SK-N-SH (cell line): ENCODE data around the gene ATG7. TPM values are rescaled to one million over a fixed set of nuclear protein-coding genes. Genes with fewer than 3 reads are reported as not detected.

Experiments used
- CTCF ChIA-PET: fragments of 300-600, 350-600 bp; formaldehyde crosslinking; extraction: SDS; loops from one replicate; lab custom pipeline; 2021; lab: Yijun Ruan, JAX
- POLR2A ChIA-PET: fragments of 350-600 bp; sonication (Branson Sonifier 250); formaldehyde crosslinking; extraction: SDS; loops from one replicate; lab custom pipeline; 2020; ENCODE audit warnings: antibody characterized with exemption, inconsistent platforms; lab: Yijun Ruan, JAX
- DNase-seq: peaks from one replicate; pipeline ENCODE4 v3.0.0; 2012
- H2AFZ ChIP-seq: fragments of 200-600 bp; sonication (generic); 2 replicates; pipeline ENCODE4 v1.8.1; 2016; ENCODE audit warnings: antibody characterized with exemption, mild to moderate bottlenecking, low read depth
- H3F3A ChIP-seq: fragments of 200-600 bp; sonication (generic); replicated peaks from 2 replicates; pipeline ENCODE3; 2016; ENCODE audit warnings: antibody characterized with exemption, mild to moderate bottlenecking; ENCODE audit not compliant: insufficient read depth
- H3K27ac ChIP-seq, 2 experiments: fragments of 200-500 bp in 1 of 2; fragments of 200-600 bp in 1 of 2; sonication (Bioruptor generic) in 1 of 2; sonication (generic), shearing (Covaris generic) in 1 of 2; 2 replicates each; pipeline versions ENCODE4 v1.5.1 to v1.6.1; 2014 to 2016; ENCODE audit warnings: low read depth in 2 of 2, inconsistent platforms in 1 of 2, low read length in 1 of 2, mild to moderate bottlenecking in 1 of 2, mixed read lengths in 1 of 2
- H3K27me3 ChIP-seq: fragments of 200-600 bp; sonication (generic), shearing (Covaris generic); 2 replicates; pipeline ENCODE4 v1.6.1; 2016; ENCODE audit warnings: mixed run types; ENCODE audit not compliant: insufficient read depth
- H3K36me3 ChIP-seq, 2 experiments: fragments of 200-500 bp in 1 of 2; fragments of 200-600 bp in 1 of 2; sonication (Bioruptor generic) in 1 of 2; sonication (generic) in 1 of 2; replicated peaks in 1 of 2; 2 replicates each; pipeline versions ENCODE3 to v1.5.1; 2014 to 2016; ENCODE audit warnings: low read length in 1 of 2, mild to moderate bottlenecking in 1 of 2; ENCODE audit not compliant: insufficient read depth in 2 of 2, control insufficient read depth in 1 of 2
- H3K4me1 ChIP-seq, 2 experiments: fragments of 200-500 bp in 1 of 2; fragments of 200-600 bp in 1 of 2; sonication (Bioruptor generic) in 1 of 2; sonication (generic), shearing (Covaris generic) in 1 of 2; 2 replicates each; pipeline versions ENCODE4 v1.5.1 to v1.6.1; 2014 to 2016; ENCODE audit warnings: low read depth in 1 of 2, low read length in 1 of 2, mixed run types in 1 of 2; ENCODE audit not compliant: insufficient read depth in 2 of 2, control insufficient read depth in 1 of 2
- H3K4me2 ChIP-seq: fragments of 200-600 bp; sonication (generic), shearing (Covaris generic); 2 replicates; pipeline ENCODE4 v1.6.1; 2017; ENCODE audit warnings: mixed run types
- H3K4me3 ChIP-seq, 2 experiments: fragments of 200-500 bp in 1 of 2; fragments of 200-600 bp in 1 of 2; sonication (Bioruptor generic) in 1 of 2; sonication (generic), shearing (Covaris generic) in 1 of 2; 2 replicates each; pipeline versions ENCODE4 v1.5.1 to v1.8.1; 2014 to 2016; ENCODE audit warnings: low read depth in 2 of 2, inconsistent platforms in 1 of 2, low read length in 1 of 2, mild to moderate bottlenecking in 1 of 2, mixed read lengths in 1 of 2, moderate library complexity in 1 of 2
- H3K79me2 ChIP-seq: fragments of 200-600 bp; sonication (generic); 2 replicates; pipeline ENCODE4 v1.8.1; 2017; ENCODE audit warnings: mild to moderate bottlenecking; ENCODE audit not compliant: insufficient read depth
- H3K9ac ChIP-seq: fragments of 200-600 bp; sonication (generic); 2 replicates; pipeline ENCODE4 v1.6.1; 2017; ENCODE audit warnings: mixed run types
- H3K9me2 ChIP-seq: fragments of 200-600 bp; sonication (generic); 2 replicates; pipeline ENCODE4 v1.6.1; 2017; ENCODE audit warnings: mixed run types
- H3K9me3 ChIP-seq: fragments of 200-600 bp; sonication (generic); 2 replicates; pipeline ENCODE4 v1.6.1; 2017; ENCODE audit warnings: mixed run types, mild to moderate bottlenecking, moderate library complexity
- H4K20me1 ChIP-seq: fragments of 200-600 bp; sonication (generic); 2 replicates; pipeline ENCODE4 v1.6.1; 2017; ENCODE audit warnings: mild to moderate bottlenecking, mixed run types; ENCODE audit not compliant: insufficient read depth
- CHD2 ChIP-seq: fragments of 150-350 bp; IDR thresholded peaks from 2 replicates; pipeline ENCODE4 v1.6.1; 2018; ENCODE audit warnings: low read length; ENCODE audit not compliant: partially characterized antibody
- ELF1 ChIP-seq: IDR thresholded peaks from 2 replicates; pipeline ENCODE4 v1.4.0; 2012
- EP300 ChIP-seq, 2 experiments: IDR thresholded peaks; 2 replicates each; pipeline versions ENCODE4 v1.4.0 to v1.6.1; 2012; ENCODE audit warnings: borderline replicate concordance in 1 of 2, low read depth in 1 of 2, low read length in 1 of 2
- EZH2phosphoT487 ChIP-seq: fragments of 200-600 bp; sonication (generic); IDR thresholded peaks from 2 replicates; pipeline ENCODE4 v1.6.1; 2017; ENCODE audit warnings: low read depth, mixed run types, mild to moderate bottlenecking, antibody characterized with exemption, moderate library complexity, borderline replicate concordance
- GABPA ChIP-seq: IDR thresholded peaks from 2 replicates; pipeline ENCODE4 v1.4.0; 2012; ENCODE audit warnings: low read depth, mild to moderate bottlenecking
- JUND ChIP-seq: IDR thresholded peaks from 2 replicates; pipeline ENCODE4 v1.4.0; 2012
- MEF2A ChIP-seq: IDR thresholded peaks from 2 replicates; pipeline ENCODE4 v1.4.0; 2012; ENCODE audit warnings: low read depth, borderline replicate concordance
- MXI1 ChIP-seq: IDR thresholded peaks from 2 replicates; pipeline ENCODE4 v1.6.1; 2012; ENCODE audit warnings: mild to moderate bottlenecking, low read depth, low read length, improper control_type of control experiment
- NRF1 ChIP-seq: IDR thresholded peaks from 2 replicates; pipeline ENCODE4 v1.6.1; 2012; ENCODE audit warnings: low read depth, mild to moderate bottlenecking, low read length
- POLR2AphosphoS5 ChIP-seq: IDR thresholded peaks from 2 replicates; pipeline ENCODE4 v1.6.1; 2012; ENCODE audit warnings: low read depth, low read length
- RAD21 ChIP-seq: IDR thresholded peaks from 2 replicates; pipeline ENCODE4 v1.6.1; 2012; ENCODE audit warnings: mild to moderate bottlenecking, low read length
- RXRA ChIP-seq: IDR thresholded peaks from 2 replicates; pipeline ENCODE4 v1.4.0; 2012; ENCODE audit warnings: low read depth, mild to moderate bottlenecking, borderline replicate concordance
- SMC3 ChIP-seq: IDR thresholded peaks from 2 replicates; pipeline ENCODE4 v1.6.1; 2012; ENCODE audit warnings: low read depth, low read length, improper control_type of control experiment
- TAF1 ChIP-seq: IDR thresholded peaks from 2 replicates; pipeline ENCODE4 v1.6.1; 2012; ENCODE audit warnings: low read depth, mild to moderate bottlenecking, low read length, moderate library complexity, borderline replicate concordance
- YY1 ChIP-seq: IDR thresholded peaks from 2 replicates; pipeline ENCODE4 v1.4.0; 2012; ENCODE audit warnings: low read depth, mild to moderate bottlenecking
- WGBS: methylation state at CpG from one replicate; pipeline ENCODE4 v1.1.6; 2017; ENCODE audit warnings: low lambda C conversion rate; 5-methylcytosine and 5-hydroxymethylcytosine counted together
- polyA plus RNA-seq, 3 experiments: library from polyadenylated mRNA; depleted of rRNA; stranded (reverse); fragments of >200 nt; gene quantifications; 2 replicates each; pipeline ENCODE4 v1.2.3, GENCODE V29; 2012
- TF ChIP-seq, protein P1 (sequence below): IDR thresholded peaks from 2 replicates; pipeline ENCODE4 v1.4.0; 2012; ENCODE audit warnings: low read depth
- TF ChIP-seq, protein P2 (sequence below): fragments of 200-600 bp; sonication (generic); IDR thresholded peaks from 2 replicates; pipeline ENCODE4 v1.6.1; 2017; ENCODE audit warnings: antibody characterized with exemption, mild to moderate bottlenecking, moderate library complexity
- TF ChIP-seq, protein P3 (sequence below): IDR thresholded peaks from 2 replicates; pipeline ENCODE4 v1.4.0; 2012; ENCODE audit warnings: low read depth, borderline replicate concordance
- TF ChIP-seq, protein P4 (sequence below): IDR thresholded peaks from 2 replicates; pipeline ENCODE4; 2012

Gene ATG7, protein sequence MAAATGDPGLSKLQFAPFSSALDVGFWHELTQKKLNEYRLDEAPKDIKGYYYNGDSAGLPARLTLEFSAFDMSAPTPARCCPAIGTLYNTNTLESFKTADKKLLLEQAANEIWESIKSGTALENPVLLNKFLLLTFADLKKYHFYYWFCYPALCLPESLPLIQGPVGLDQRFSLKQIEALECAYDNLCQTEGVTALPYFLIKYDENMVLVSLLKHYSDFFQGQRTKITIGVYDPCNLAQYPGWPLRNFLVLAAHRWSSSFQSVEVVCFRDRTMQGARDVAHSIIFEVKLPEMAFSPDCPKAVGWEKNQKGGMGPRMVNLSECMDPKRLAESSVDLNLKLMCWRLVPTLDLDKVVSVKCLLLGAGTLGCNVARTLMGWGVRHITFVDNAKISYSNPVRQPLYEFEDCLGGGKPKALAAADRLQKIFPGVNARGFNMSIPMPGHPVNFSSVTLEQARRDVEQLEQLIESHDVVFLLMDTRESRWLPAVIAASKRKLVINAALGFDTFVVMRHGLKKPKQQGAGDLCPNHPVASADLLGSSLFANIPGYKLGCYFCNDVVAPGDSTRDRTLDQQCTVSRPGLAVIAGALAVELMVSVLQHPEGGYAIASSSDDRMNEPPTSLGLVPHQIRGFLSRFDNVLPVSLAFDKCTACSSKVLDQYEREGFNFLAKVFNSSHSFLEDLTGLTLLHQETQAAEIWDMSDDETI
- 29.5 and 44.5 TPM in 2 replicates for polyA plus RNA-seq (2012; rRNA removed)
- 30.6 and 32.5 TPM in 2 replicates for polyA plus RNA-seq (2012; cell fraction: cytosol; rRNA removed)
- 56.7 and 62.5 TPM in 2 replicates for polyA plus RNA-seq (2012; cell fraction: nucleus; rRNA removed)

DNA sequence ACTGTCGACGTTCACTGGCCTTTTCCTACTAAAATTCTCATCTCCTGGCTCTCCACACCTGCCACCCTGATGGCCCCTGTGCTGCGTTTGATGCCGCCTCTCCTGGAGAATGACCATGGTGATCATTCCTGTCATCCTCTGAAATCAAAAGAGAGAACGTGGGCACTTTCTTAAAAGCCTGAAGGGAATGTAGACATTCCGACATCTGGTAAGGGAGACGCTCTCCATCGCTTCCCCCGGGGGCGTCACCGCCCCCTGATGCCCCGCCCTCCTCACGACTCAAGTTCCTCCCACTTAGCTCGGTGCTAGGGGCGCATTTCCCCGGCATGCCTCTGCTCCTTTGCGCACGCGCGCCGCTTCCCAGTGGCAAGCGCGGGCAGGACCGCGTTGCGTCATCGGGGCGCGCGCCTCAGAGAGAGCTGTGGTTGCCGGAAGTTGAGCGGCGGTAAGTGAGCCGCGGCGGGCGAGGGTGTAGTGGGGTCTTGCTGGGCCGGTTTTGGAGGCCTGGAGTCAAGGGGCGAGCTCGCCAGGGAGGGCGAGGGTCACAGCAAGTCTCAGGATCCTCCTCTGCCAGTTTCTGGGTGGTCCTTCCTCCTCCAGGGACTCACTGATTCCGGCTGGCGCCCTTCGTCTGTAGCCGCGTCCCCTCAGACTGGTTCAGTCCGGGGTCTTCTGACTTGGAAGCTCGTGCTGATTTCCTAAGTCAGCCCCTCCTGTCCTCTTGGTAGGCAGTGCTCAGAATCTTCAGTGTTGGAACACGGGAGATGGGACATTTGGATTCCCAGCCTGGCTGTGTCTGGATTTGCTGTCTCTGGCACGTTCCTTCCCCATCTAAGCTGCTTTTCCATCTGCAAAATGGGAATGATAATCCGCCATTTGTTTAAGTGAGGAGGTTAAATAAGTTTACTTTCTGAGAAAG, at the start of gene ATG7:
Gene ATG7, plus strand, starts transcription at position 412 of the 919 bp plus-strand sequence. CDS start 26,299 bp downstream, outside the sequence.
- peaks cover 0 to 5% of the 10 kb centered on the region in 2 experiments for H3K36me3 ChIP-seq
- peaks cover 51% of the 10 kb centered on the region for H3K79me2 ChIP-seq
- peak within 1 kb of the TSS; percentile 83 to 96 for H3K4me3 ChIP-seq
- peak; percentile 98 for DNase-seq
- ChIA-PET POLR2A (interaction anchor here (0.9 to 1.4 kb wide), 3 partner anchors 11 to 118 kb away, joined by 3 to 4 read pairs (median 3); partner anchors contain the start of gene HRH1), CTCF (interaction anchor here (1.1 to 2.6 kb wide), 3 partner anchors 11 to 15 kb away, joined by 3 to 8 read pairs (median 5); no protein-coding TSS in a partner anchor)
- no peaks in the 10 kb centered on the region for H4K20me1 ChIP-seq
- peak within 1 kb of the TSS; percentile 98 for H2AFZ ChIP-seq
- H3K4me2 ChIP-seq, result peak within 1 kb of the TSS; percentile 85
- H3F3A ChIP-seq, result no peaks in the 10 kb centered on the region
- TF ChIP-seq, protein P1, sequence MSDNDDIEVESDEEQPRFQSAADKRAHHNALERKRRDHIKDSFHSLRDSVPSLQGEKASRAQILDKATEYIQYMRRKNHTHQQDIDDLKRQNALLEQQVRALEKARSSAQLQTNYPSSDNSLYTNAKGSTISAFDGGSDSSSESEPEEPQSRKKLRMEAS, result peak; percentile 64; the same call in 1 of the 2 replicates
- TF ChIP-seq JUND (no peak), GABPA (peak; percentile 67), RAD21 (no peak), NRF1 (peak; percentile 91), ELF1 (peak; percentile 96), EP300 (IDR thresholded peaks at IDR 0.05; ENCODE audit: borderline replicate concordance in 1 of 2, low read depth in 1 of 2, low read length in 1 of 2) (peak in 1 of 2 experiments; percentile 21; a peak in 1 of 4 replicates), YY1 (no peak), TAF1 (peak; percentile 79), SMC3 (0 out of 2 replicates have a peak, but pooled peaks have one; percentile 14), MEF2A (no peak), MXI1 (peak; percentile 83), POLR2AphosphoS5 (peak; percentile 91), RXRA (no peak), CHD2 (peak; percentile 30), EZH2phosphoT487 (no peak)
- TF ChIP-seq, protein P2, sequence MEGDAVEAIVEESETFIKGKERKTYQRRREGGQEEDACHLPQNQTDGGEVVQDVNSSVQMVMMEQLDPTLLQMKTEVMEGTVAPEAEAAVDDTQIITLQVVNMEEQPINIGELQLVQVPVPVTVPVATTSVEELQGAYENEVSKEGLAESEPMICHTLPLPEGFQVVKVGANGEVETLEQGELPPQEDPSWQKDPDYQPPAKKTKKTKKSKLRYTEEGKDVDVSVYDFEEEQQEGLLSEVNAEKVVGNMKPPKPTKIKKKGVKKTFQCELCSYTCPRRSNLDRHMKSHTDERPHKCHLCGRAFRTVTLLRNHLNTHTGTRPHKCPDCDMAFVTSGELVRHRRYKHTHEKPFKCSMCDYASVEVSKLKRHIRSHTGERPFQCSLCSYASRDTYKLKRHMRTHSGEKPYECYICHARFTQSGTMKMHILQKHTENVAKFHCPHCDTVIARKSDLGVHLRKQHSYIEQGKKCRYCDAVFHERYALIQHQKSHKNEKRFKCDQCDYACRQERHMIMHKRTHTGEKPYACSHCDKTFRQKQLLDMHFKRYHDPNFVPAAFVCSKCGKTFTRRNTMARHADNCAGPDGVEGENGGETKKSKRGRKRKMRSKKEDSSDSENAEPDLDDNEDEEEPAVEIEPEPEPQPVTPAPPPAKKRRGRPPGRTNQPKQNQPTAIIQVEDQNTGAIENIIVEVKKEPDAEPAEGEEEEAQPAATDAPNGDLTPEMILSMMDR, result no peak
- TF ChIP-seq, protein P3, sequence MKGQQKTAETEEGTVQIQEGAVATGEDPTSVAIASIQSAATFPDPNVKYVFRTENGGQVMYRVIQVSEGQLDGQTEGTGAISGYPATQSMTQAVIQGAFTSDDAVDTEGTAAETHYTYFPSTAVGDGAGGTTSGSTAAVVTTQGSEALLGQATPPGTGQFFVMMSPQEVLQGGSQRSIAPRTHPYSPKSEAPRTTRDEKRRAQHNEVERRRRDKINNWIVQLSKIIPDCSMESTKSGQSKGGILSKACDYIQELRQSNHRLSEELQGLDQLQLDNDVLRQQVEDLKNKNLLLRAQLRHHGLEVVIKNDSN, result no peak
- TF ChIP-seq, protein P4, sequence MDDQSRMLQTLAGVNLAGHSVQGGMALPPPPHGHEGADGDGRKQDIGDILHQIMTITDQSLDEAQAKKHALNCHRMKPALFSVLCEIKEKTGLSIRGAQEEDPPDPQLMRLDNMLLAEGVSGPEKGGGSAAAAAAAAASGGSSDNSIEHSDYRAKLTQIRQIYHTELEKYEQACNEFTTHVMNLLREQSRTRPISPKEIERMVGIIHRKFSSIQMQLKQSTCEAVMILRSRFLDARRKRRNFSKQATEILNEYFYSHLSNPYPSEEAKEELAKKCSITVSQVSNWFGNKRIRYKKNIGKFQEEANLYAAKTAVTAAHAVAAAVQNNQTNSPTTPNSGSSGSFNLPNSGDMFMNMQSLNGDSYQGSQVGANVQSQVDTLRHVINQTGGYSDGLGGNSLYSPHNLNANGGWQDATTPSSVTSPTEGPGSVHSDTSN, result no peak
- TF ChIP-seq, all 33 proteins: peak for 10
- H3K27ac ChIP-seq, result peak within 1 kb of the TSS; percentile 73 to 77
- H3K9me3 ChIP-seq, result no peaks in the 10 kb centered on the region
- H3K9ac ChIP-seq, result peak within 1 kb of the TSS; percentile 95
- H3K9me2 ChIP-seq, result no peaks in the 10 kb centered on the region
- WGBS, result 2% methylated on average over 33 of the region's 51 CpGs
- H3K27me3 ChIP-seq, result no peaks in the 10 kb centered on the region
- H3K4me1 ChIP-seq, result peaks cover 12 to 24% of the 10 kb centered on the region in 2 experiments; a peak in 3 of 4 replicates
